NCI-H2081 (cell line): ENCODE data around the gene OR6K3.
"Not testable (repeated sequence)": the region's sequence is repeated elsewhere in the genome, so short reads cannot be mapped to it uniquely, and the experiment has no call there.

Experiments used
- DNase-seq, 2 experiments: peaks; one replicate each; lab custom pipeline; 2025; lab: John Stamatoyannopoulos, UW

OR6K3 gene

GRCh38 chr1:158720620-158721019, at the start of gene OR6K3:
Gene OR6K3 (minus strand): TSS chr1:158720720. CDS start chr1:158718115, 2,605 bp downstream.
- no peak for DNase-seq

- no peak for DNase-seq
Observed at GRCh38 chr1:158754420-158754819, 33.9 kb upstream of the OR6K3 start, which contains the start of gene OR6K6. Gene OR6K6 (plus strand): TSS chr1:158754720. CDS start chr1:158754888, 168 bp downstream.

GRCh38 chr1:158752155-158752712, 31.7 kb upstream of the OR6K3 start:
- DNase-seq, result no peak

- DNase-seq, result no peak
Observed at GRCh38 chr1:158735848-158736247, 15.3 kb upstream of the OR6K3 start.

- DNase-seq, result no peak
Observed at GRCh38 chr1:158732524-158732923, 12.0 kb upstream of the OR6K3 start.

- no peak for DNase-seq
Observed at GRCh38 chr1:158731707-158732106, 11.2 kb upstream of the OR6K3 start.

GRCh38 chr1:158730453-158730852, 9.9 kb upstream of the OR6K3 start:
- DNase-seq, result no peak

- no peak for DNase-seq
Observed at GRCh38 chr1:158728510-158729225, 8.1 kb upstream of the OR6K3 start.

- no peak for DNase-seq
Observed at GRCh38 chr1:158724442-158724841, 3.9 kb upstream of the OR6K3 start.

GRCh38 chr1:158719664-158720063, 856 bp downstream of the OR6K3 start:
- DNase-seq, result no peak

- no peak for DNase-seq
Observed at GRCh38 chr1:158717344-158717743, 3.2 kb downstream of the OR6K3 start.

- no peak for DNase-seq
Observed at GRCh38 chr1:158716335-158716734, 4.2 kb downstream of the OR6K3 start.

- no peak for DNase-seq
Observed at GRCh38 chr1:158714754-158715153, 5.8 kb downstream of the OR6K3 start.

- no peak for DNase-seq
Observed at GRCh38 chr1:158711098-158711497, 9.4 kb downstream of the OR6K3 start.

- DNase-seq, result no peak
Observed at GRCh38 chr1:158706096-158706495, 14.4 kb downstream of the OR6K3 start.

- DNase-seq, result no peak
Observed at GRCh38 chr1:158700552-158700951, 20.0 kb downstream of the OR6K3 start, which contains the start of gene OR6K2. Gene OR6K2 (minus strand): TSS chr1:158700652. CDS start chr1:158700652, 0 bp downstream.

GRCh38 chr1:158694596-158694995, 25.9 kb downstream of the OR6K3 start:
- DNase-seq, result no peak

- DNase-seq, result no peak
Observed at GRCh38 chr1:158692356-158692755, 28.2 kb downstream of the OR6K3 start.

GRCh38 chr1:158691907-158692306, 28.6 kb downstream of the OR6K3 start:
- no peak for DNase-seq

- DNase-seq, result not testable (repeated sequence)
Observed at GRCh38 chr1:158691149-158691548, 29.4 kb downstream of the OR6K3 start.

- no peak for DNase-seq
Observed at GRCh38 chr1:158689875-158690274, 30.6 kb downstream of the OR6K3 start.

GRCh38 chr1:158689110-158689509, 31.4 kb downstream of the OR6K3 start:
- no peak for DNase-seq

GRCh38 chr1:158688343-158688742, 32.2 kb downstream of the OR6K3 start:
- not testable (repeated sequence) for DNase-seq

GRCh38 chr1:158687037-158687436, 33.5 kb downstream of the OR6K3 start:
- no peak for DNase-seq
